ENCODE measurements around the gene DAP.

Gene DAP

GRCh38 chr5:10652606-10653005, 108.4 kb downstream of the DAP start:
- TF ChIP-seq, protein P1, sequence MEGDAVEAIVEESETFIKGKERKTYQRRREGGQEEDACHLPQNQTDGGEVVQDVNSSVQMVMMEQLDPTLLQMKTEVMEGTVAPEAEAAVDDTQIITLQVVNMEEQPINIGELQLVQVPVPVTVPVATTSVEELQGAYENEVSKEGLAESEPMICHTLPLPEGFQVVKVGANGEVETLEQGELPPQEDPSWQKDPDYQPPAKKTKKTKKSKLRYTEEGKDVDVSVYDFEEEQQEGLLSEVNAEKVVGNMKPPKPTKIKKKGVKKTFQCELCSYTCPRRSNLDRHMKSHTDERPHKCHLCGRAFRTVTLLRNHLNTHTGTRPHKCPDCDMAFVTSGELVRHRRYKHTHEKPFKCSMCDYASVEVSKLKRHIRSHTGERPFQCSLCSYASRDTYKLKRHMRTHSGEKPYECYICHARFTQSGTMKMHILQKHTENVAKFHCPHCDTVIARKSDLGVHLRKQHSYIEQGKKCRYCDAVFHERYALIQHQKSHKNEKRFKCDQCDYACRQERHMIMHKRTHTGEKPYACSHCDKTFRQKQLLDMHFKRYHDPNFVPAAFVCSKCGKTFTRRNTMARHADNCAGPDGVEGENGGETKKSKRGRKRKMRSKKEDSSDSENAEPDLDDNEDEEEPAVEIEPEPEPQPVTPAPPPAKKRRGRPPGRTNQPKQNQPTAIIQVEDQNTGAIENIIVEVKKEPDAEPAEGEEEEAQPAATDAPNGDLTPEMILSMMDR (IDR thresholded peaks at IDR 0.05; ENCODE audit: borderline replicate concordance, insufficient read depth, low read depth, low read length) = no peak
- no peak overlapping the region for H3K4me3 ChIP-seq (ENCODE audit: low read depth, low read length)

- no peak overlapping the region for H3K4me3 ChIP-seq (ENCODE audit: low read depth, low read length)
Observed at GRCh38 chr5:10652151-10652550, 108.9 kb downstream of the DAP start.

DNA sequence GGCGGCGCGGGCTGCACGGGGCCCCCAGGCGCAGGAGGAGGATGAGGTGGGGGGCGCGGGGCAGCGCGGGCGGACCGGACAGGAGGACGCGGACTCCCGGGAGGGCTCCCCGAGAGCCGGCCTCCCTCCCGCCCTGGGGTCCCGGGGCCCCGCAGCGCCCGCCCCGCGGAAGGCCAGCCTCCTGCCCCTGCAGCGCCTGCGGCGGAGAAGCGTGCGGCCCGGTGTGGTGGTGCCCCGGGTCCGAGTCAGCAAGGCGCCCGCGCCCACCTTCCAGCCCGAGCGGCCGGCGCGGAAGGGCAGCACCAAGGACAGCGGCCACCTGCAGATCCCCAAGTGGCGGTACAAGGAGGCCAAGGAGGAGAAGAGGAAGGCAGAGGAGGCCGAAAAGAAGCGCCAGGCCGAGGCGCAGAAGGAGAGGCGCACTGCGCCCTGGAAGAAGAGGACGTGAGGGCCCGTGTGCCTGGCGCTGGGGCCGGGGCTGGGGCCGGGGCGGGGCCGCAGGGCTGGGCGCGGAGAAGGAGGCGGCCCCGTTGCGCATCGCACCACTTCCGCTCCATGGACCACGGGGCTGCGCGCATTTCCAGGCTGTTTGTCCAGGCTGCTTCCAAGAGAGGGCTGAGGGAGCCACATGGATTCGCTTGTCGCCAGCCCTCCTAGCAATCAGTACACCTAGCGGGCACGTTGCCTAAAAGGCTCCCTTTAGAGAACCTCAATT, 111.2 kb downstream of the DAP start:
- H3K4me3 ChIP-seq (ENCODE audit: low read depth, low read length) = no peak overlapping the region
- TF ChIP-seq, protein P1 (IDR thresholded peaks at IDR 0.05; ENCODE audit: borderline replicate concordance, insufficient read depth, low read depth, low read length) = no peak

More at GRCh38 chr5:10652151-10652550, 108.9 kb downstream of the DAP start:
- TF ChIP-seq, protein P1 (IDR thresholded peaks at IDR 0.05; ENCODE audit: borderline replicate concordance, insufficient read depth, low read depth, low read length) = no peak

GRCh38 chr5:10648806-10649665, 112.0 kb downstream of the DAP start:
- no peak overlapping the region for H3K4me3 ChIP-seq (ENCODE audit: low read depth, low read length)

DNA sequence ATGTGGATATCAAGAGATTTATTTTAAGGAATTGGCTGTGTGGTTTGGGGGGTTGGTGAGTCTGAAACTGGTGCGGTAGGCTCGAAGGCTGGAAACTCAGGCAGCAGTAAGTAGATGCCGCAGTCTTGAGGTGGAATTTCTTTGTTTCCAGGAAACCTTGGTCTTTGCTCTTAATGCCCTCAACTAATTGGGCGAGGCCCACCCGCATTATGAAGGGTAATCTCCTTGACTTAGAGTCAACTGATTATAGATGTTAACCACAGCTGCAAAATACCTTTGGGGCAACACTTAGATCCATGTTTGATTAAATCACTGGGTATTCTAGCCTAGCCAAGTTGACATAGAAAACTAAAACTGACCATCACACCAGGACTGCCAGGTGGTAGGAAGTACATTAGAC, 113.4 kb downstream of the DAP start:
- no peak overlapping the region for H3K4me3 ChIP-seq (ENCODE audit: low read depth, low read length)
- TF ChIP-seq, protein P1 (IDR thresholded peaks at IDR 0.05; ENCODE audit: borderline replicate concordance, insufficient read depth, low read depth, low read length) = no peak

More at GRCh38 chr5:10648806-10649665, 112.0 kb downstream of the DAP start:
- TF ChIP-seq, protein P1 (IDR thresholded peaks at IDR 0.05; ENCODE audit: borderline replicate concordance, insufficient read depth, low read depth, low read length) = no peak

DNA sequence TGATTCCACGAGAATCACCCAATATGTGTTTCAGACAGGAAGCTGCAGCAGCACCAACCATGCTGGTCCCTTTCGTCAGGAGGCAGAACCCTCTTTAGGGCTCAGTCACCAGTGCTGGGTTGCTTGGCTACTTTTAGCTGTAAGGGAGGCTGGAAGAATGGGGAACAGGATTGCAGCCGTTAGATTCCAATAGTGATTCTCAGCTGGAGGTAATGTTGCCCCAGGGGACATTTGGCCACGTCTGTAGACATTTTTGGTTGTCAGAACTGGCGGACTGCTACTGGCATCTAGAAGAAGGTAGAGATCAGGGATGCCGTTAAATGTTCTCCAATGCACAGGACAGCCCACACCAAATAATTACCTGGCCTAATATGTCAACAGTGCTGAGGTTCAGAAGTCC, 115.4 kb downstream of the DAP start:
- TF ChIP-seq, protein P1 (IDR thresholded peaks at IDR 0.05; ENCODE audit: borderline replicate concordance, insufficient read depth, low read depth, low read length) = no peak

More for the DNA sequence above, 115.4 kb downstream of the DAP start:
- no peak overlapping the region for H3K4me3 ChIP-seq (ENCODE audit: low read depth, low read length)

Measured in GM12875 (cell line).